Measurements from ENCODE around the gene TMEM205.
A peak's percentile ranks its signal among the peaks of the same experiment; 100 is the strongest.

Gene TMEM205

GRCh38 chr19:11346104-11346940 is at the start of gene TMEM205, which contains the start of gene CCDC159:
TSS of gene TMEM205 (minus strand) at chr19:11346268. CDS start at chr19:11345619, 649 bp downstream.
TSS of gene CCDC159 (plus strand) at chr19:11346519. CDS start at chr19:11346607, 88 bp downstream.
- TF ChIP-seq, protein P1, sequence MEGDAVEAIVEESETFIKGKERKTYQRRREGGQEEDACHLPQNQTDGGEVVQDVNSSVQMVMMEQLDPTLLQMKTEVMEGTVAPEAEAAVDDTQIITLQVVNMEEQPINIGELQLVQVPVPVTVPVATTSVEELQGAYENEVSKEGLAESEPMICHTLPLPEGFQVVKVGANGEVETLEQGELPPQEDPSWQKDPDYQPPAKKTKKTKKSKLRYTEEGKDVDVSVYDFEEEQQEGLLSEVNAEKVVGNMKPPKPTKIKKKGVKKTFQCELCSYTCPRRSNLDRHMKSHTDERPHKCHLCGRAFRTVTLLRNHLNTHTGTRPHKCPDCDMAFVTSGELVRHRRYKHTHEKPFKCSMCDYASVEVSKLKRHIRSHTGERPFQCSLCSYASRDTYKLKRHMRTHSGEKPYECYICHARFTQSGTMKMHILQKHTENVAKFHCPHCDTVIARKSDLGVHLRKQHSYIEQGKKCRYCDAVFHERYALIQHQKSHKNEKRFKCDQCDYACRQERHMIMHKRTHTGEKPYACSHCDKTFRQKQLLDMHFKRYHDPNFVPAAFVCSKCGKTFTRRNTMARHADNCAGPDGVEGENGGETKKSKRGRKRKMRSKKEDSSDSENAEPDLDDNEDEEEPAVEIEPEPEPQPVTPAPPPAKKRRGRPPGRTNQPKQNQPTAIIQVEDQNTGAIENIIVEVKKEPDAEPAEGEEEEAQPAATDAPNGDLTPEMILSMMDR (IDR thresholded peaks at IDR 0.05; ENCODE audit: insufficient read depth, missing control alignments), result peak; percentile 24
- FAIRE-seq, result peak; percentile 32
- DNase-seq (ENCODE audit: insufficient read length, low spot score), result peak; percentile 92

GRCh38 chr19:11390933-11391680 is 45.0 kb upstream of the TMEM205 start:
- no peak for FAIRE-seq
- no peak for DNase-seq (ENCODE audit: insufficient read length, low spot score)
- TF ChIP-seq, protein P1 (IDR thresholded peaks at IDR 0.05; ENCODE audit: insufficient read depth, missing control alignments), result no peak

- DNase-seq (ENCODE audit: insufficient read length, low spot score) (no peak), FAIRE-seq (no peak)
- TF ChIP-seq, protein P1 (IDR thresholded peaks at IDR 0.05; ENCODE audit: insufficient read depth, missing control alignments), result no peak
Measured at GRCh38 chr19:11390359-11390758, 44.3 kb upstream of the TMEM205 start.

GRCh38 chr19:11387162-11388034 is 41.3 kb upstream of the TMEM205 start:
- DNase-seq (ENCODE audit: insufficient read length, low spot score), result no peak
- TF ChIP-seq, protein P1 (IDR thresholded peaks at IDR 0.05; ENCODE audit: insufficient read depth, missing control alignments), result no peak
- FAIRE-seq, result no peak

DNA sequence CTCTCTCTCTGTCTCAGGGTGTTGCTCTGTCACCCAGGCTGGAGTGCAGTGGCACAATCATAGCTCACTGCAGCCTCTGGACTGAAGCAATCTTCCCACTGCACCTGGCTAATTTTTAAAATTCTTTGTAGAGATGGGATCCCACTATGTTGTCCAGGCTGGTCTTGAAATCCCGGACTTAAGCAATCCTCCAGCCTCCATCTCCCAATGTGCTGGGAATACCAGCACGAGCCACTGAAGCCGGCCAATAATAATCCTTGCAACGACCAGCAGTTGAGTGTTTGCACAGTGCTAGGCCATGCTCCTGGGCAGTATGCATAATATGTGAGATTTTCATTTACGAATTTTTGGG is 38.7 kb upstream of the TMEM205 start:
- FAIRE-seq (no peak), DNase-seq (ENCODE audit: insufficient read length, low spot score) (no peak)
- TF ChIP-seq, protein P1 (IDR thresholded peaks at IDR 0.05; ENCODE audit: insufficient read depth, missing control alignments), result no peak

GRCh38 chr19:11383706-11384048 is 37.6 kb upstream of the TMEM205 start:
- TF ChIP-seq, protein P1 (IDR thresholded peaks at IDR 0.05; ENCODE audit: insufficient read depth, missing control alignments), result no peak
- FAIRE-seq (no peak), DNase-seq (ENCODE audit: insufficient read length, low spot score) (no peak)

All from D721Med (cell line).